Activated CD4-positive, alpha-beta memory T cell treated with anti-CD3 and anti-CD28 coated beads, Interleukin-2, amount 10 ng/mL, durations not matched to agents 7 days and 5 days (primary cell): ENCODE data around the gene DKK1. TPM values are rescaled to one million over a fixed set of nuclear protein-coding genes. Genes with fewer than 3 reads are reported as not detected.

Experiments used
- CTCF ChIA-PET: fragments of 350-600 bp; sonication (Branson Sonifier 250); formaldehyde crosslinking; loops from one replicate; lab custom pipeline; 2021; ENCODE audit warnings: antibody characterized with exemption, inconsistent platforms; lab: Charles Lee
- POLR2A ChIA-PET: fragments of 350-600 bp; sonication (Branson Sonifier 250); formaldehyde crosslinking; loops from one replicate; lab custom pipeline; 2021; ENCODE audit warnings: antibody characterized with exemption; lab: Charles Lee
- DNase-seq: peaks from one replicate; pipeline ENCODE4 v3.0.0-alpha.2; 2020
- H3K27ac Mint-ChIP-seq: one replicate; pipeline ENCODE4 v1.8.0; 2021; ENCODE audit warnings: mild to moderate bottlenecking, mixed read lengths
- H3K27me3 Mint-ChIP-seq: one replicate; pipeline ENCODE4 v1.8.0; 2021; ENCODE audit warnings: mixed read lengths
- H3K36me3 Mint-ChIP-seq: one replicate; pipeline ENCODE4 v1.8.0; 2021; ENCODE audit warnings: low read depth, mixed read lengths
- H3K4me1 Mint-ChIP-seq: one replicate; pipeline ENCODE4 v1.8.0; 2021; ENCODE audit warnings: mixed read lengths
- H3K4me3 Mint-ChIP-seq: one replicate; pipeline ENCODE4 v1.8.0; 2021; ENCODE audit warnings: mild to moderate bottlenecking, mixed read lengths
- H3K9me3 Mint-ChIP-seq: one replicate; pipeline ENCODE4 v1.8.0; 2021; ENCODE audit warnings: mixed read lengths
- total RNA-seq, 2 experiments: library from RNA; stranded (reverse); gene quantifications; one replicate each; pipeline ENCODE4 v1.2.3, GENCODE V29; 2021

Gene DKK1
- total RNA-seq, 2 experiments from 2014 or later, result not detected

- no peaks in the 10 kb centered on the region for H3K9me3 Mint-ChIP-seq
Observed at GRCh38 chr10:52300599-52301277, 13.3 kb upstream of the DKK1 start.

GRCh38 chr10:52308251-52309031, 5.6 kb upstream of the DKK1 start:
- CTCF ChIA-PET, result no interaction called here
- H3K27me3 Mint-ChIP-seq, result peaks cover 20% of the 10 kb centered on the region
- no peak overlapping the region for H3K4me3 Mint-ChIP-seq
- peaks cover 1% of the 10 kb centered on the region for H3K4me1 Mint-ChIP-seq
- POLR2A ChIA-PET, result no interaction called here
- H3K9me3 Mint-ChIP-seq, result no peaks in the 10 kb centered on the region
- H3K27ac Mint-ChIP-seq, result no peak overlapping the region
- H3K36me3 Mint-ChIP-seq, result no peaks in the 10 kb centered on the region
- DNase-seq, result no peak

More at GRCh38 chr10:52300599-52301277, 13.3 kb upstream of the DKK1 start:
- CTCF ChIA-PET, result no interaction called here
- Mint-ChIP-seq H3K4me1 (no peaks in the 10 kb centered on the region), H3K36me3 (no peaks in the 10 kb centered on the region), H3K27me3 (no peaks in the 10 kb centered on the region), H3K4me3 (no peak overlapping the region), H3K27ac (no peak overlapping the region)
- POLR2A ChIA-PET, result no interaction called here
- no peak for DNase-seq

- CTCF ChIA-PET, result no interaction called here
Observed at GRCh38 chr10:52312942-52313255, 1.2 kb upstream of the DKK1 start.

GRCh38 chr10:52313256-52313932, 687 bp upstream of the DKK1 start:
- H3K27me3 Mint-ChIP-seq, result peaks cover 38% of the 10 kb centered on the region
- CTCF ChIA-PET, result no interaction called here
- no peak overlapping the region for H3K4me3 Mint-ChIP-seq
- no peaks in the 10 kb centered on the region for H3K36me3 Mint-ChIP-seq
- DNase-seq, result no peak
- POLR2A ChIA-PET, result no interaction called here
- no peaks in the 10 kb centered on the region for H3K9me3 Mint-ChIP-seq
- no peak overlapping the region for H3K27ac Mint-ChIP-seq
- H3K4me1 Mint-ChIP-seq, result peaks cover 3% of the 10 kb centered on the region

More at GRCh38 chr10:52312942-52313255, 1.2 kb upstream of the DKK1 start:
- Mint-ChIP-seq H3K4me3 (no peak overlapping the region), H3K27ac (no peak overlapping the region), H3K27me3 (peaks cover 41% of the 10 kb centered on the region), H3K4me1 (peaks cover 3% of the 10 kb centered on the region), H3K36me3 (no peaks in the 10 kb centered on the region), H3K9me3 (no peaks in the 10 kb centered on the region)
- DNase-seq, result no peak
- POLR2A ChIA-PET, result no interaction called here

GRCh38 chr10:52314822-52315552, 906 bp downstream of the DKK1 start:
- Mint-ChIP-seq H3K36me3 (no peaks in the 10 kb centered on the region), H3K27me3 (peaks cover 30% of the 10 kb centered on the region), H3K4me1 (peaks cover 3% of the 10 kb centered on the region), H3K9me3 (no peaks in the 10 kb centered on the region), H3K4me3 (no peak overlapping the region), H3K27ac (no peak overlapping the region)
- ChIA-PET POLR2A (no interaction called here), CTCF (no interaction called here)
- no peak for DNase-seq

GRCh38 chr10:52316001-52316400, 1.9 kb downstream of the DKK1 start:
- Mint-ChIP-seq H3K27me3 (peaks cover 30% of the 10 kb centered on the region), H3K36me3 (no peaks in the 10 kb centered on the region), H3K4me3 (no peak overlapping the region), H3K27ac (no peak overlapping the region), H3K4me1 (peaks cover 3% of the 10 kb centered on the region), H3K9me3 (no peaks in the 10 kb centered on the region)
- ChIA-PET CTCF (no interaction called here), POLR2A (no interaction called here)
- no peak for DNase-seq

GRCh38 chr10:52316500-52316899, 2.4 kb downstream of the DKK1 start:
- Mint-ChIP-seq H3K9me3 (no peaks in the 10 kb centered on the region), H3K36me3 (no peaks in the 10 kb centered on the region), H3K4me1 (peaks cover 3% of the 10 kb centered on the region), H3K4me3 (no peak overlapping the region), H3K27ac (no peak overlapping the region), H3K27me3 (peaks cover 27% of the 10 kb centered on the region)
- POLR2A ChIA-PET, result no interaction called here
- CTCF ChIA-PET, result no interaction called here
- no peak for DNase-seq

- peaks cover 3% of the 10 kb centered on the region for H3K4me1 Mint-ChIP-seq
- CTCF ChIA-PET, result no interaction called here
- peaks cover 24% of the 10 kb centered on the region for H3K27me3 Mint-ChIP-seq
- no peak overlapping the region for H3K27ac Mint-ChIP-seq
- DNase-seq, result no peak
- POLR2A ChIA-PET, result no interaction called here
- H3K4me3 Mint-ChIP-seq, result no peak overlapping the region
- H3K9me3 Mint-ChIP-seq, result peaks cover under 1% of the 10 kb centered on the region
- no peaks in the 10 kb centered on the region for H3K36me3 Mint-ChIP-seq
Observed at GRCh38 chr10:52318136-52318701, 4.1 kb downstream of the DKK1 start.

GRCh38 chr10:52318822-52319464, 4.9 kb downstream of the DKK1 start:
- H3K36me3 Mint-ChIP-seq, result no peaks in the 10 kb centered on the region
- peaks cover 5% of the 10 kb centered on the region for H3K9me3 Mint-ChIP-seq
- H3K27ac Mint-ChIP-seq, result no peak overlapping the region
- CTCF ChIA-PET, result no interaction called here
- DNase-seq, result no peak
- peaks cover 2% of the 10 kb centered on the region for H3K4me1 Mint-ChIP-seq
- POLR2A ChIA-PET, result no interaction called here
- peaks cover 16% of the 10 kb centered on the region for H3K27me3 Mint-ChIP-seq
- H3K4me3 Mint-ChIP-seq, result no peak overlapping the region

GRCh38 chr10:52319926-52320325, 5.8 kb downstream of the DKK1 start:
- Mint-ChIP-seq H3K4me3 (no peak overlapping the region), H3K9me3 (peaks cover 5% of the 10 kb centered on the region), H3K4me1 (no peaks in the 10 kb centered on the region), H3K27me3 (peaks cover 7% of the 10 kb centered on the region), H3K27ac (no peak overlapping the region), H3K36me3 (no peaks in the 10 kb centered on the region)
- CTCF ChIA-PET, result no interaction called here
- DNase-seq, result no peak
- POLR2A ChIA-PET, result no interaction called here

- H3K9me3 Mint-ChIP-seq, result peaks cover 5% of the 10 kb centered on the region
- H3K4me1 Mint-ChIP-seq, result no peaks in the 10 kb centered on the region
- no peaks in the 10 kb centered on the region for H3K27me3 Mint-ChIP-seq
- no peak overlapping the region for H3K27ac Mint-ChIP-seq
- no peak for DNase-seq
- POLR2A ChIA-PET, result no interaction called here
- CTCF ChIA-PET, result no interaction called here
- no peaks in the 10 kb centered on the region for H3K36me3 Mint-ChIP-seq
- H3K4me3 Mint-ChIP-seq, result no peak overlapping the region
Observed at GRCh38 chr10:52322323-52322722, 8.2 kb downstream of the DKK1 start.

GRCh38 chr10:52322936-52323335, 8.9 kb downstream of the DKK1 start:
- Mint-ChIP-seq H3K4me3 (no peak overlapping the region), H3K27ac (no peak overlapping the region), H3K36me3 (no peaks in the 10 kb centered on the region), H3K27me3 (no peaks in the 10 kb centered on the region), H3K4me1 (no peaks in the 10 kb centered on the region), H3K9me3 (peaks cover 5% of the 10 kb centered on the region)
- POLR2A ChIA-PET, result no interaction called here
- CTCF ChIA-PET, result no interaction called here
- no peak for DNase-seq
